ENCODE data around the gene RLN3. TPM values are rescaled to one million over a fixed set of nuclear protein-coding genes. Genes with fewer than 3 reads are reported as not detected.
A peak's percentile ranks its signal among the peaks of the same experiment; 100 is the strongest.

The RLN3 gene
- total and polyA plus RNA-seq, 2 experiments from 2014 or later, result not detected

DNA sequence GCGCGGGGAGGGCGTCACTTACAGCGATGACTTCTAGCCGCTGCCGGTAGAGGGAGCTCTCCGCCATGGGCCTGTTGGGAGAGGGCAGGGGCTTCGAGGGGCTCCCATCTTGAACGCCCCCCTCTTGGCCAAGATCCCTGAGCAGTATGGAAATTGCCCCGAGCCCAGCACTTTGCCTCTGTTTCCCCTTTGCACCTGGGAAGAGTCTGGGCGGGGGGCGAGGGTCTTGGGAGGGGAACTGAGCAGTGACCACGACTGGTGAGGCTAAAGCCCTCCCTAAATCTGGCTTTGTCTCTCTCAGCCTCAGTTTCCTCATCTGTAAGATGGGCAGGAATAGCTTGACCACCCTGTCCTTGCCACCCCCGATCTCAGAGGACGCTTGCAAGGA, 31.1 kb downstream of the RLN3 start:
- H3K27me3 ChIP-seq (replicated peaks; ENCODE audit: insufficient read depth), result peaks cover 12% of the 10 kb centered on the region; the same call in 1 of the 2 replicates
- H3K27ac ChIP-seq, result no peak overlapping the region
- no peaks in the 10 kb centered on the region for H3K4me1 ChIP-seq (ENCODE audit: insufficient read depth)
- H3K79me2 ChIP-seq (ENCODE audit: insufficient read depth), result no peaks in the 10 kb centered on the region
- H4K20me1 ChIP-seq (ENCODE audit: insufficient read depth), result no peaks in the 10 kb centered on the region
- 28 to 36% methylated on average over 11 to 13 of the region's 15 CpGs for WGBS, 2 experiments (ENCODE audit: low coverage in 1 of 2, low lambda C conversion rate in 2 of 2, missing lambda C conversion rate in 2 of 2)
- H3K4me2 ChIP-seq (ENCODE audit: unreplicated experiment), result no peak overlapping the region
- no peak for TF ChIP-seq EZH2 (IDR thresholded peaks at IDR 0.05; ENCODE audit: insufficient read depth, poor library complexity, severe bottlenecking)
- TF ChIP-seq EZH2phosphoT487 (IDR thresholded peaks at IDR 0.05; ENCODE audit: insufficient read depth, low read depth), result no peak
- H3K4me3 ChIP-seq, result no peak overlapping the region
- H3K9me3 ChIP-seq (ENCODE audit: low read depth), result no peaks in the 10 kb centered on the region
- no peak for DNase-seq
- H3K9me2 ChIP-seq (ENCODE audit: insufficient read depth), result no peaks in the 10 kb centered on the region
- no peaks in the 10 kb centered on the region for H3F3A ChIP-seq (ENCODE audit: insufficient read depth)
- no peak overlapping the region for H3K9ac ChIP-seq
- in situ Hi-C loops (cut with MboI), result no loop called here
- no peaks in the 10 kb centered on the region for H3K36me3 ChIP-seq (ENCODE audit: low read depth)
- H2AFZ ChIP-seq, result no peak overlapping the region

DNA sequence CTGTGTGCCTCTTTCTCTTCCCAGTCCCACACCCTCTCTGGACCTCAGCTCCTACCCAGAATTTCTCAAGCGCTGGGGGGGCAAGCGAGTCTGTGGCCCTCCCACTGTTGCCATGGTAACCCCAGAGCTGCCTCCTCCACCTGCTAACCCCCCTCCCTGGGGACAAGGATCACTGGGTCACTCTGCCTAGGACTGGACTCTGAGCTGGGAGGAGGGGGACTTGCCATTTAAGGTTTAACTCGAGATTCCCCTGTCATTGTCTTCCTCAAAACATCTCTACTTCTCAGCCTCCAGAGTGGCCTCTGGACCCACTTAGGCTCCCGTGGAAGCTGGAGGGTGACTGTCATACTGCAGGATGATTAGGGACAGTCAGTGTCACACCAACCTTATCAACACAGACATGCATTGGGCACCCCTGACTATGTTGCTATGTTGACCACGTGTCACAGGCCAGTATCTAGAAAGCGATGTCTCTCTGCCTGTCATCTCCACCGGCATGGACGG, 31.8 kb downstream of the RLN3 start:
- Histone ChIP-seq H3K27ac (no peak overlapping the region), H3K9ac (no peak overlapping the region), H4K20me1 (ENCODE audit: insufficient read depth) (no peaks in the 10 kb centered on the region), H3K4me1 (ENCODE audit: insufficient read depth) (no peaks in the 10 kb centered on the region), H3K79me2 (ENCODE audit: insufficient read depth) (no peaks in the 10 kb centered on the region), H3K4me2 (ENCODE audit: unreplicated experiment) (no peak overlapping the region), H3K9me2 (ENCODE audit: insufficient read depth) (no peaks in the 10 kb centered on the region), H3K9me3 (ENCODE audit: low read depth) (no peaks in the 10 kb centered on the region), H2AFZ (no peak overlapping the region), H3K36me3 (ENCODE audit: low read depth) (no peaks in the 10 kb centered on the region), H3K4me3 (no peak overlapping the region), H3K27me3 (replicated peaks; ENCODE audit: insufficient read depth) (peaks cover 12% of the 10 kb centered on the region; the same call in 1 of the 2 replicates), H3F3A (ENCODE audit: insufficient read depth) (no peaks in the 10 kb centered on the region)
- in situ Hi-C loops (cut with MboI), result no loop called here
- WGBS, 2 experiments (ENCODE audit: low coverage in 1 of 2, low lambda C conversion rate in 2 of 2, missing lambda C conversion rate in 2 of 2), result 49 to 52% methylated on average over 8 of the region's 8 CpGs
- TF ChIP-seq EZH2phosphoT487 (IDR thresholded peaks at IDR 0.05; ENCODE audit: insufficient read depth, low read depth), result no peak
- no peak for TF ChIP-seq EZH2 (IDR thresholded peaks at IDR 0.05; ENCODE audit: insufficient read depth, poor library complexity, severe bottlenecking)
- DNase-seq, result no peak

DNA sequence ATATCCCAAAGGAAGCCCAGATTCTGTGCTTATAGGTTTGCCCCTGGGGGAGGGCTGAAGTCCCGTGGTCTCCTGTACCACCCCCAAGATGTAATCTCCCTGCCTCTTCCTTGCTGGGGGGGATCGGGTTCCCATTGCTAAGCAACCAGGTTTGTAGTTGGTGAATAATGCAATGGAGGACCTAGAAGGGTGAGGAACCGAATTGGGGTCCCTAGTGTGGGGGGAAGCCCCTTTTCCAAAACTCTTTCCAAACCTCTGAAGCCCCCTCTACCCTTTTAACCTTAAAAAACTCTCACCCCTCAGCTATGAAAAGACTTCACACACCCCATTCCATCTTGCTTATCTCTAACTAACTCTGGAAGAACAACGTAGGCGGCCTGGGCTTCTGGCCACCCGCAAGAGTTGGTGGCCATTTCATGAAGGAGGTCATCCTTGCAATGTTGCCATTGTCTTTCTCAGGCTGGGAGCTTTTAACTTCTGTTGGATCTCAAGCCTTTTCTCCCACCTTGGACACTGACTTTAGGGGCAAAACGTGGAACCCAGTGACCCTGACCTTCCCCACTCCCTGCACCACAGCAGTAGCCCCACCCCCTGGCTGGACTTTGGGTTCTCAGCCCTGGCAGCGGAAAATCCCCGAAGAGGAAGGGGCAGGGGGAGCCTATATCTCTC, 33.3 kb downstream of the RLN3 start:
- 44 to 52% methylated on average over 9 of the region's 9 CpGs for WGBS, 2 experiments (ENCODE audit: low coverage in 1 of 2, low lambda C conversion rate in 2 of 2, missing lambda C conversion rate in 2 of 2)
- no peak overlapping the region for H3K4me2 ChIP-seq (ENCODE audit: unreplicated experiment)
- in situ Hi-C loops (cut with MboI), result no loop called here

DNA sequence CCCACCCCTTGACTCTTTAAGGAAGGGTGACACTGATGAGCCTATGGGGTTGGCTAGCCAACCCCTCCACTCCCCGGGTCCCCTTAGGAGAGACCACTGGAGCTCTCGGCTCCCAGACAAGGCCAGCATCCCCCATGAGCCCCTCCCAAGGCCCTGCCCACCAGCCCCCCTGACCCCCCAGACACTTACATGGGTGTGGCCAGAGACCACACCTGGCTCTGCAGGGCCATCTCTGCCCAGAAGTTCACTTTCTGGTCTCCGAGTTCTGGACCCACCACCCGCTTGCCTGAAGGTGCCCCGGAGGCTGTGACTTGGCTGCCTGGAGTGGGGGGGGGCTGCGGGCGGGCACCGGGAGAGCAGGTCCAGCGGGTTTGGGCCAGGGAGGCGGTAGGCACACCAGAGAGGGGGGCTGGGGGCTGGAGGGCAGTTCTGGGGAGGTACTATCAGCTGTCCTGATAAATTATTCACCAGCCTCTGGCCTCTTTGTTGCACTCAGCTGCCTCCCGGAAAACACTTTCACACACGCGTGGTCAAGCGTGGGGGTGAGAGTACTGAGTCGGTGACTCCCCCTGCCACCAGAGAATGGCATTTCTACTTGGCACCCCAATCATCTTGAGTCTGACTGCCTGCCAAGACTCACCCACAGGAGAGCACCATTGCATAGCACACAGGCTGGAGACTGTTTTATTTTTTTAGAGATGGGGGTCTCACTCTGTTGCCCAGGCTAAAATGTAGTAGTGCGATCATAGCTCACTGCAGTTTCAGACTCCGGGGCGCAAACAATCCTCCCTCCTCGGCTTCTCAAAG, 34.0 kb downstream of the RLN3 start, which contains the start of gene PALM3:
Gene PALM3, minus strand, starts transcription at position 326 of the 807 bp plus-strand sequence. Its CDS starts 96 bp downstream, at position 230.
- Histone ChIP-seq H2AFZ (0 out of 2 replicates have a peak within 1 kb of the TSS, but pooled peaks have one; percentile 62), H4K20me1 (ENCODE audit: insufficient read depth) (no peaks in the 10 kb centered on the region), H3K27me3 (replicated peaks; ENCODE audit: insufficient read depth) (peaks cover 12% of the 10 kb centered on the region; the same call in 1 of the 2 replicates), H3K36me3 (ENCODE audit: low read depth) (no peaks in the 10 kb centered on the region), H3K4me3 (no peak within 1 kb of the TSS), H3K4me1 (ENCODE audit: insufficient read depth) (no peaks in the 10 kb centered on the region), H3K27ac (no peak within 1 kb of the TSS), H3K4me2 (ENCODE audit: unreplicated experiment) (no peak within 1 kb of the TSS), H3K9me2 (ENCODE audit: insufficient read depth) (no peaks in the 10 kb centered on the region), H3K79me2 (ENCODE audit: insufficient read depth) (no peaks in the 10 kb centered on the region), H3K9ac (no peak within 1 kb of the TSS), H3F3A (ENCODE audit: insufficient read depth) (no peaks in the 10 kb centered on the region), H3K9me3 (ENCODE audit: low read depth) (no peaks in the 10 kb centered on the region)
- DNase-seq, result no peak
- no peak for TF ChIP-seq EZH2 (IDR thresholded peaks at IDR 0.05; ENCODE audit: insufficient read depth, poor library complexity, severe bottlenecking)
- no peak for TF ChIP-seq EZH2phosphoT487 (IDR thresholded peaks at IDR 0.05; ENCODE audit: insufficient read depth, low read depth)
- in situ Hi-C loops (cut with MboI), result no loop called here
- WGBS, 2 experiments (ENCODE audit: low coverage in 1 of 2, low lambda C conversion rate in 2 of 2, missing lambda C conversion rate in 2 of 2), result 69% methylated on average over 15 to 19 of the region's 19 CpGs

More for the DNA sequence above, 33.3 kb downstream of the RLN3 start:
- no peaks in the 10 kb centered on the region for H3K9me2 ChIP-seq (ENCODE audit: insufficient read depth)
- H3F3A ChIP-seq (ENCODE audit: insufficient read depth), result no peaks in the 10 kb centered on the region
- H3K4me3 ChIP-seq, result no peak overlapping the region
- H4K20me1 ChIP-seq (ENCODE audit: insufficient read depth), result no peaks in the 10 kb centered on the region
- H2AFZ ChIP-seq, result 0 out of 2 replicates have a peak overlapping the region, but pooled peaks have one; percentile 62
- peaks cover 12% of the 10 kb centered on the region; the same call in 1 of the 2 replicates for H3K27me3 ChIP-seq (replicated peaks; ENCODE audit: insufficient read depth)
- no peak overlapping the region for H3K9ac ChIP-seq
- H3K36me3 ChIP-seq (ENCODE audit: low read depth), result no peaks in the 10 kb centered on the region
- DNase-seq, result peak; percentile 46
- H3K4me1 ChIP-seq (ENCODE audit: insufficient read depth), result no peaks in the 10 kb centered on the region
- no peak for TF ChIP-seq EZH2 (IDR thresholded peaks at IDR 0.05; ENCODE audit: insufficient read depth, poor library complexity, severe bottlenecking)
- no peak for TF ChIP-seq EZH2phosphoT487 (IDR thresholded peaks at IDR 0.05; ENCODE audit: insufficient read depth, low read depth)
- no peaks in the 10 kb centered on the region for H3K79me2 ChIP-seq (ENCODE audit: insufficient read depth)
- no peak overlapping the region for H3K27ac ChIP-seq
- no peaks in the 10 kb centered on the region for H3K9me3 ChIP-seq (ENCODE audit: low read depth)
